ENCODE data around the gene PIK3R2. TPM values are rescaled to one million over a fixed set of nuclear protein-coding genes. Genes with fewer than 3 reads are reported as not detected.
A peak's percentile ranks its signal among the peaks of the same experiment; 100 is the strongest.
"Not testable (repeated sequence)": the region's sequence is repeated elsewhere in the genome, so short reads cannot be mapped to it uniquely, and the experiment has no call there.

The PIK3R2 gene
- total RNA-seq = 3.7 TPM

DNA sequence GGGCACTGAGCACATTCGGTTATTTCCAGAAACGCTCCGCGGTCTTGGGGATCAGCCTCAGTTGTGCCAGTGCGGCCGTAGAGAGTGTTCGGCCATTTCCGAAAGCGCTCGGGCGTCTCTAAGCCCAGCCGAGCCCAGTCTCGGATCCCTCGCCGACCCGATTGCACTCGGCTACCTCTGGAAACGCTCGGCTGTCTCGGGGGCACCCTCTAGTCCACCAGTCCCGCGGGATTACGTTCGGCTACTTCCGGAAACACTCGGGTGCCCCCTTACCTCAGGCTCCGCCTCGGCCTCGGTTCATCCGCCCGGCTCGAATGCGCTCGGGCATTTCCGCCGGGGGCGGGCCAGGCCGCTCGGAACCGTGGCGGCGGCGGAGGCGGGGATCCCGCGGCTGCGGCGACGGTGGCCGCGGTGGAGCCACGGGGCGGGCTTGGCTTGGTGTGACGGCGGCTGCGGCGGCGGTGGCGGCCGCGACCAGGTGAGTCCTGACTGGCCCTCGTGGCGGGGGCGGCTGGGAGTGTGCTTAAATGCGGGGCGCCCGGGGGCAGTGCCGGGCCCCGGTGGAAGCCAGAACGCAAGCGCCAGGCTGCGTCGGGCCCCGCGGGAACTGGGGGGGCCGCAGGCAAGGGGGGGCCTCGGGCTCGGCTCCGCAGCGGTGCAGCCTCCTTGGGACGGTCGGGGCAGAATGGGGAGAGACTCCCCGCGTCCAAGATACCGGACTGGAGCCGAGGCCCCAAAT is at the start of gene PIK3R2:
Gene PIK3R2 (plus strand): TSS at position 347 of the 739 bp plus-strand sequence. CDS start 2,717 bp downstream, outside the sequence.
- Histone ChIP-seq H3K27me3 (ENCODE audit: insufficient read depth, low read length) (no peaks in the 10 kb centered on the region), H3K4me1 (ENCODE audit: insufficient read depth, low read length) (peaks cover 38% of the 10 kb centered on the region), H3K4me3 (ENCODE audit: low read length) (peak within 1 kb of the TSS; percentile 53), H3K9me3 (ENCODE audit: low read depth, low read length) (no peaks in the 10 kb centered on the region)

DNA sequence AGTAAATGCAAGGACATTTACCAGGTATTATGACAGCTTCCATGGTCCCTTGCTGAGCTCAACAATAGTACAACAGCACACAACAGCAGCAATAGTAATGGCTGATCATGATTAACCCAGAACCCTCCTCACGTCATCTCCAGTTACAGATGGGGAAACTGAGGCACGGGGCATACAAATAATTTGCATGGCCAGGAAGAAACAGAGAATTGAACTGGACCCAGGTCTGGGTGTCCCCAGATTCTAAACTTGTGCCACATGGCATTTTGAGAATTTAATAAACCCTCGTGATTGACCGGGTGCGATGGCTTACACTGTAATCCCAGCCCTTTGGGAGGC is 48.2 kb upstream of the PIK3R2 start:
- Histone ChIP-seq H3K4me3 (ENCODE audit: low read length) (no peak overlapping the region), H3K9me3 (ENCODE audit: low read depth, low read length) (no peaks in the 10 kb centered on the region), H3K27me3 (ENCODE audit: insufficient read depth, low read length) (no peaks in the 10 kb centered on the region), H3K4me1 (ENCODE audit: insufficient read depth, low read length) (peaks cover 52% of the 10 kb centered on the region)

DNA sequence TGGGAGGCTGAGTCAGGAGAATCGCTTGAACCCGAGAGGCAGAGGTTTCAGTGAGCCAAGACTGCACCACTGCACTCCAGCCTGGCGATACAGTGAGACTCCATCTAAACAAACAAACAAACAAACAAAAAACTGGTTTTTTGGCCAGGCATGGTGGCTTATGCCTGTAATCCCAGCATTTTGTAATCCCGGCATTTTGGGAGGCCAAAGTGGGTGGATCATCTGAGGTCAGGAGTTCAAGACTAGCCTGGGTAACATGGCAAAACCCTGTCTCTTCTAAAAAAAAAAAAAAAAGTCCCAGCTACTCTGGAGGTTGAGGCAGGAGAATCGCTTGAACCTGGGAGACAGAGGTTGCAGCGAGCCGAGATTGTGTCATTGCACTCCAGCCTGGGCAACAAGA is 47.7 kb upstream of the PIK3R2 start:
- H3K27me3 ChIP-seq (ENCODE audit: insufficient read depth, low read length); H3K4me3 ChIP-seq (ENCODE audit: low read length); H3K9me3 ChIP-seq (ENCODE audit: low read depth, low read length): not testable (repeated sequence)
- H3K4me1 ChIP-seq (ENCODE audit: insufficient read depth, low read length) = peaks cover 52% of the 10 kb centered on the region

DNA sequence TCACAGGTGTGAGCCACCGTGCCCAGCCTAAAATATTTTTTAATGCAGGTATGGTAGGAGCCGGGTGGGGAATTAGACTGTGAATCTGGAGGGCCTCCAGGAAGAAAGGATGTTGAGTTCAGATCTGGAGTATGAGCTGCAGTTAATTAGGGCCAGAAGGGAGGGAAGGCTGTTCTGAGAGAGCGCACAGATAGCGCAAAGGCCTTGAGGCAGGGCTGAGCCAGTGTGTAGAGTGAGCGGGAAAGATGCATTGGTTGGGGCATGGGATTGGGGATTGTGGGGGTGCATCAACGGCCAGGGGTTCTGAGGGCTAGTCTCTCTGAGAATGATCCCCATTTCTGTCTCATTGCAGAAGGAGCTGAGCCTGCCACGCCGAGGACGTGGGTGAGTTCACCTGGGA is 45.7 kb upstream of the PIK3R2 start:
- H3K4me1 ChIP-seq (ENCODE audit: insufficient read depth, low read length) = peaks cover 71% of the 10 kb centered on the region

DNA sequence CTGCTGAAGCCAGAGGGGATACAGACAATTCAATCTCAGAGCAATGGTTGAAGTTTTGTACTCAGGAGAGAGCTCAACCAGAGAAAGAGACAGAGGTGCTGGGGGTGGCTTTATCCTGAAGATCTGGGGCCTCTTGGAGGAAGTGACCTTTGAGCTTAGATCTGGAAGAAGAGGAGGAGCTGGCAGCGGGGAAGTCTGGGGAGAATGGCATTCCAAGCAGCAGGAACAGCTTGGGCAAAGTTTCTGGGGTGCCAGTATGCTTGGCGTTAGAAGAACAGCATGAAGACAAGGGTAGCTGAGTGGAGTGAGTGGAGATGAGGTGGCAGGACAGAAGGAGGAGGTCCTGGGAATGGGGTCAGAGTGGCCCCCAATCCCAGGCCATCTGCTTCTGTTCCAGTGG is 44.1 kb upstream of the PIK3R2 start:
- Histone ChIP-seq H3K4me3 (ENCODE audit: low read length) (no peak overlapping the region), H3K9me3 (ENCODE audit: low read depth, low read length) (no peaks in the 10 kb centered on the region), H3K4me1 (ENCODE audit: insufficient read depth, low read length) (peaks cover 74% of the 10 kb centered on the region), H3K27me3 (ENCODE audit: insufficient read depth, low read length) (no peaks in the 10 kb centered on the region)

More for the DNA sequence above, 45.7 kb upstream of the PIK3R2 start:
- no peak overlapping the region for H3K4me3 ChIP-seq (ENCODE audit: low read length)
- no peaks in the 10 kb centered on the region for H3K27me3 ChIP-seq (ENCODE audit: insufficient read depth, low read length)
- H3K9me3 ChIP-seq (ENCODE audit: low read depth, low read length) = no peaks in the 10 kb centered on the region

DNA sequence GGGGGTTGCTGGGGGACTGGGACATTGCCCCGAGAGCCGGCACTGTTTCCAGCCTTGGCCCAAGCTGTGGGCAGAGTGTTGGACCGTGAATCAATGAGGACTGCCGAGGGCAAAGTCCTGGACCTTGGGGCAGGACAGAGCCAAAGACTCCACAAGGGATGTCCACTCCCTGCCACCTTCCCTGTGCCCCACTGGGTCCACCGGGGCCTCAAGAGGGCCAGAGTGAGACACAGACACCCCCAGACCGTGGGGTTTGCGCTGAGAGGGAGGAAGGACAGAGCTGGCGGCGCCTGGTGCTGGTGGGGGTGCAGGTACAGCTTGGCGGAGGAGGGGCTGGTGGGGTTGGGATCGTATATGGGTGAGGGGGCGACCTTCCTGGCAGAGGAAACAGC is 43.6 kb upstream of the PIK3R2 start:
- Histone ChIP-seq H3K4me3 (ENCODE audit: low read length) (peak overlapping the region; percentile 74), H3K27me3 (ENCODE audit: insufficient read depth, low read length) (no peaks in the 10 kb centered on the region), H3K4me1 (ENCODE audit: insufficient read depth, low read length) (peaks cover 70% of the 10 kb centered on the region), H3K9me3 (ENCODE audit: low read depth, low read length) (no peaks in the 10 kb centered on the region)

DNA sequence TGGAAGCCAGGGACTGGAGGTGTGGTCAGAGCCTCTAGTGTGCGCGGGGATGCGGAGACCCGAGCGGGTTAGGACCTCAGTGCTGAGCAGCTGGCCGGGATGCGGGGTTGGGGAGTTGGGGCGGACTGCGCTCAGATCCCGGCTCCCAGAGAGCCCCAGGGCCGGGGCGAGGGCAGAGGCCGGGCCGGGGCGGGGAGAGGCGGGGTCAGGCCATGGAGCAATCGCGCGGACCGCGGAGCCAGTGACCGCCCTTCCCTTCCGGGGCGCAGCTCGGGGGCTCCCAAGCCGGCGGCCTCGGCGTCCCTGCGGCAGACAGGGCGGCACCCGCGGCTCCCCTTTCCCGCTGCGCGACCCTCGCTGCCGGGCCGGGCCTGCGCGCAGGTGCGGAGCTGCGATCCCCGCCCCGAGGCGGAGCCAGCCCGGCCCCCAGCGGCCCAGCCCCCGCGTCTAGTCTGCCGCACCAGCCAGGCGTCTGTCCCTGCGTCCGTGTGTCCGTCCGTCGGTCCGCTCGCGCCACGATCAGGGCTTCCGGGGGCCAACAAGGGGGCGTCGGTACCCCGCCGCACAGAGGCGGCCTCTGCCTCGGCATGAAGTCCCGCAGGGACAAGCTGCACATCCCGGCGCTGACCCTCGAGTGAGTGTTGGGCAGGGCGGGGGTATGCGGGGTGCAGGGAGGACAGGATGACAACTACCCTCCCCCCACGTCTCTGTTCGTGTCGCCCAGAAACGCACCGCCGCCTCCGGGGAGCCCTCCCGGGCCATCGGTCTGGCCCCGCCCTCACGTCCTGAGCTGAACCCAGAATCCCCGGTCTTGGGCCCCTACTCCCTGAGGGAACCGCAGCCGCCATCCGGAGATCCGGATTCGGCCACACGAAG is 43.0 kb upstream of the PIK3R2 start:
- peaks cover 64% of the 10 kb centered on the region for H3K4me1 ChIP-seq (ENCODE audit: insufficient read depth, low read length)
- no peaks in the 10 kb centered on the region for H3K9me3 ChIP-seq (ENCODE audit: low read depth, low read length)
- peak overlapping the region; percentile 74 for H3K4me3 ChIP-seq (ENCODE audit: low read length)
- no peaks in the 10 kb centered on the region for H3K27me3 ChIP-seq (ENCODE audit: insufficient read depth, low read length)

DNA sequence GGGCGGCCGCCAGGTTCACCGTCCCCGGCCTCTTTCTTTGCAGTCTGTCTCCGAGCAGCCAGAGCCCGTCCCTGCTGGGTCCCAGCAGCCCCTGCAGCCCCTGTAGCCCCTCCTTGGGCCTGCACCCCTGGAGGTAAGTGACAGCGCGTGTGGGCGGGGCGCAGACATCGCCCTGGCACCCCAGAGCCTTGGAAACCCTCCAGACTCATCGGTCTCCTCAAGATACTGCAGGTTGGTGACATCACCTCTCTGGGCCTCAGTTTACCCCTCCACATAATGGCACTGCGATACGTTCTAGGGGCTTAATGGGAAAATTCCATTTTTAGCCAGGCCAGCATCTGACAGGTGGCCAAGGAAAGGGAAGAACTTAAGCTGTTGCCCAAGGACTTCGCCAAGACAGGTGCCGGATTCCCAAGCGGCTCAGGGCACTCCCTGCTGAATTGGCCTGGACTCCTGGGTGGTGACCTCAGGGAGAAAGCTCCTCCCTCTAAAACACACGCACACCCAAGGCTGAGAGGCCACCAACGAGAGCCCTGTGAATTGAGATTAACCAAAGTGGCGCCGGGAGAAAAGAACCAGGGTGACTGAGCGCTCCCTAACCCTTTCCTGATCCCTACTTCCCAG is 42.2 kb upstream of the PIK3R2 start:
- peaks cover 60% of the 10 kb centered on the region for H3K4me1 ChIP-seq (ENCODE audit: insufficient read depth, low read length)
- no peaks in the 10 kb centered on the region for H3K9me3 ChIP-seq (ENCODE audit: low read depth, low read length)
- H3K27me3 ChIP-seq (ENCODE audit: insufficient read depth, low read length) = no peaks in the 10 kb centered on the region
- peak overlapping the region; percentile 74 for H3K4me3 ChIP-seq (ENCODE audit: low read length)

DNA sequence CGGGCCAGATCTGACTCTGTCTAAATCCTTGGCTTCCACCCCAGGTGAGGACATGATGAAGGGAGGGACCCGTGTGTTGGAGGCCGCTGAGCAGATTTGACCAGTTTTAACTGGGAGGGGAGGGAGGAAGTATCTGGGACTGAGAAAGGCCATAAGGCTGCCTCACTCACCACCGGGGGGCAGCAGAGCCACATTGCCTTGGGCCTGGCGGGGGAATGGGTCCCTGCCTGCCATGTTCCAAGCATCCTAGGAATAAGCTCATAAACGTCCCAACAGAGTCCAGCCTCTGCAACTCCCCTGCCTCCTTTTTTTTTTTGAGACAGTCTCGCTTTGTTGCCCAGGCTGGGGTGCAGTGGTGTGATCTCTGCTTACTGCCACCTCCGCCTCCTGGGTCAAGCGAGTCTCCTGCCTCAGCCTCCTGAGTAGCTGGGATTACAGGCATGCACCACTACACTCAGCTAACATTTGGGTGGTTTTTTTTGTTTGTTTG is 39.9 kb upstream of the PIK3R2 start:
- peaks cover 61% of the 10 kb centered on the region for H3K4me1 ChIP-seq (ENCODE audit: insufficient read depth, low read length)

DNA sequence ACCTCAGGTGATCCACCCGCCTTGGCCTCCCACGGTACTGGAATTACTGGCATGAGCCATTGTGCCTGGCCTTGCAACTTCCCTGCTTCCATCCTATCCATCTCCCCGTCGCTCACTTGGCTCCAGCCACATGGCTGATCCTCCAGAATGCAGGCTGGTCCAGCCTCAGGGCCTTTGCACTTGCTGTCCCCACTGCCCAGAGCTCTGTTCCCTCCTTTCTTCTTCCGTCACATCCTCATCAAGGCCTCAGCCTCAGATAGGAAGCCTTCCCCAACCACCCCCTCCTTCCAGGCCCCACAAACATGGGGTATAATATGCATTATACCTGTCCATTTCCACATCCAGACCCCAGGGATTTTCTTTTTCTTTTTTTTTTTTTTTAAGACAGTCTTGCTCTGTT is 39.1 kb upstream of the PIK3R2 start:
- Histone ChIP-seq H3K4me3 (ENCODE audit: low read length) (no peak overlapping the region), H3K9me3 (ENCODE audit: low read depth, low read length) (no peaks in the 10 kb centered on the region), H3K27me3 (ENCODE audit: insufficient read depth, low read length) (no peaks in the 10 kb centered on the region), H3K4me1 (ENCODE audit: insufficient read depth, low read length) (peaks cover 61% of the 10 kb centered on the region)

More for the DNA sequence above, 39.9 kb upstream of the PIK3R2 start:
- no peaks in the 10 kb centered on the region for H3K27me3 ChIP-seq (ENCODE audit: insufficient read depth, low read length)
- H3K4me3 ChIP-seq (ENCODE audit: low read length) = no peak overlapping the region
- H3K9me3 ChIP-seq (ENCODE audit: low read depth, low read length) = no peaks in the 10 kb centered on the region

DNA sequence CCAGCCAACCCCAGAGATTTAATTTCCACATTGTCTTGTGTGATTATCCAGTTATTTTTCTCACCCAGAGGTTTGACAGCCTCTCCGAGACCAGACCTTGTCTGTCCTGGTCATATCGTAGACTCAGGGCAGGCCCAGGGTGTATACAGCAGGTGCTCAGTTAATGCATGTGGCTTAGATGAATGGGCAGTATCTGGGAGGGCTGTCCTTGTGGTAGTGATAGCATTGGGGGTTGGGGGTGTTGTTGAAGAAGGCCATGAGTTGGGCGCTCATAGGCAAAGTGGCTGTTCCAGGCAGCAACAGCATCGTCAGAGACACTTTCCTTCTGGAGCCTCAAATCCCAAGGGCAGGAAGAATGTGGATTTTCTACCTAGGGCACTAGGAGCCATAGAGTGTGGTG is 38.5 kb upstream of the PIK3R2 start:
- Histone ChIP-seq H3K9me3 (ENCODE audit: low read depth, low read length) (no peaks in the 10 kb centered on the region), H3K4me1 (ENCODE audit: insufficient read depth, low read length) (peaks cover 61% of the 10 kb centered on the region), H3K4me3 (ENCODE audit: low read length) (no peak overlapping the region), H3K27me3 (ENCODE audit: insufficient read depth, low read length) (no peaks in the 10 kb centered on the region)

DNA sequence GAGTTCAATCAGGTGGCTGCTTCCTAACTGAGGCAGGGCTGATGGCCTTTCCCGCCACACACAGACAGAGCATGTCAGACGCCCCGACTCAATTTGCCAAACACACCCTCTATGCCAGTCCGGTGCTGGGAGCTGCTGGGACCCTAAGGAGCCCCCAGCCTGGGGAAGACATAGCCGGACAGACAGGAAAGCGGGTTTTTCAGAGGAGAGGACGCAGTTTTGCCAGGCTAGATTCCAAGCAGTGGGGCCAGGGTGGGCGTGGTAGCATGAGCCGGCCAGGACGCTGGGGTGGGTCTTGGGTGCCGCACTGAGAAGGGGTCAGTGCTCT is 35.6 kb upstream of the PIK3R2 start:
- Histone ChIP-seq H3K4me3 (ENCODE audit: low read length) (no peak overlapping the region), H3K27me3 (ENCODE audit: insufficient read depth, low read length) (no peaks in the 10 kb centered on the region), H3K4me1 (ENCODE audit: insufficient read depth, low read length) (peaks cover 48% of the 10 kb centered on the region), H3K9me3 (ENCODE audit: low read depth, low read length) (no peaks in the 10 kb centered on the region)

DNA sequence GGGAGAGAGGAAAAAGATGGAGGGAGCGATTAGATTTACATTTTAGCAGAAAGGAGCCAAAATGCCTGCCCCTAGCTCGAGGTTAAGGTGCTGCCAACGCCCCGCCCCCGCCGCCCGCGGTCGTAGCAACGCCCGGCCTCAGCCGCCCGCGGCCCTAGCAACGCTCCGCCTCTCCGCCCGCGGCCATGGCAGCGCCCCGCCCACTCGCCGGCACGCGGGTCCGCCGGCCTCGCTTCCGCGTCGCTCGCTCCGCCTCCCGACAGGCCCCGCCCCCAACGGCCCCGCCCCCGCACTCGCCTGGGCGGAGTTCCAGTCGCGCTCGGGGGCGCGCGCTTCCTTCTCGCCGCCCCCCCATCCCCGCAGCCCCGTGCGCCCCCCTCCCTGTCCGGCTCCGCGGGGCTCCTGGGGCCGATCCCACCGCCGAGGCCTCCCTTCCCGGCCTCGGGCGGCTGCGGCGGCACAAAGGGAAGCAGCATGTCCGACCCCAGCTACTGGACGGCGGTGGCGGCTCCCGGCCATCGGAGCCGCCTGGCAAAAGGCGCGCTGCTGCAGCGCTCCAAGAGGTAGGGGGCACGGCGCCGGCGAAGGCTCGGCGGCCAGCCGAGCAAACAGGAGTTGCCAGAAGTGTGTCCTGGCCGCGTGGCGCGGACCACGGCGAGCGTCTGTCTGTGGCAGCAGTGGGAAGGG is 35.1 kb upstream of the PIK3R2 start:
- Histone ChIP-seq H3K27me3 (ENCODE audit: insufficient read depth, low read length) (no peaks in the 10 kb centered on the region), H3K9me3 (ENCODE audit: low read depth, low read length) (no peaks in the 10 kb centered on the region), H3K4me3 (ENCODE audit: low read length) (peak overlapping the region; percentile 60), H3K4me1 (ENCODE audit: insufficient read depth, low read length) (peaks cover 43% of the 10 kb centered on the region)

DNA sequence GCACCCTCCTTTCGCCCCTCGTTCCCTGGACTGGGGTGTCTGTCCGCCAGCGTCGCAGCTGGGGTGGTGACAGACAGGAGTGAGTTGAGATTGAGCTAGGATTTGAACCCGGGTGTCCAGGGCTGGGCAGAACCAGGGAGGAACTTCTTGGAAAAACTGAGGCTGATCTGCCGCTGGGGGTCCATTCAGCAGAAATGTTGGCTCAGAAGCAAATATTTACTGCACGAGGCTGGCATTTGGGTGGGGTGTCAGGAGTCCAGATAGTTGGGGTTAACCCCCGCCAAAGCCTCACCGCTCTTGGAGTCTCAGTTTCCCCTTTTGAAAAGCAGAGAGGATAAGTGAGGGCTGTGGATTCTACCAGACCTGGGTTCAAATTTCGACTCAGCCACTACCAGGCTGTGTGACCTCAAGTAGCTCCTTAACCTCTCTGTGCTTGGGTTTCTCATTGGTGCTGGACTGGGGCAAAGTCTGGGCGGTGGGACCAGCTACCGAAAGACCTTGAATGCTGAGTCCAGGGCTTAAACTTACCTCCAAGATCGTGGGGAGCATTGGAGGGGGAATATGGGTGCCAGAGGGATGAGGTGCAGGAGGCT is 34.4 kb upstream of the PIK3R2 start:
- peak overlapping the region; percentile 60 for H3K4me3 ChIP-seq (ENCODE audit: low read length)
- no peaks in the 10 kb centered on the region for H3K9me3 ChIP-seq (ENCODE audit: low read depth, low read length)
- no peaks in the 10 kb centered on the region for H3K27me3 ChIP-seq (ENCODE audit: insufficient read depth, low read length)
- H3K4me1 ChIP-seq (ENCODE audit: insufficient read depth, low read length) = peaks cover 39% of the 10 kb centered on the region
